NCI-H2107 (cell line): Measurements from ENCODE around the gene CAMK2G.
"Not testable (repeated sequence)": the region's sequence is repeated elsewhere in the genome, so short reads cannot be mapped to it uniquely, and the experiment has no call there.

Experiments used
- DNase-seq: peaks from one replicate; lab custom pipeline; 2025; lab: John Stamatoyannopoulos, UW

Gene CAMK2G

DNA sequence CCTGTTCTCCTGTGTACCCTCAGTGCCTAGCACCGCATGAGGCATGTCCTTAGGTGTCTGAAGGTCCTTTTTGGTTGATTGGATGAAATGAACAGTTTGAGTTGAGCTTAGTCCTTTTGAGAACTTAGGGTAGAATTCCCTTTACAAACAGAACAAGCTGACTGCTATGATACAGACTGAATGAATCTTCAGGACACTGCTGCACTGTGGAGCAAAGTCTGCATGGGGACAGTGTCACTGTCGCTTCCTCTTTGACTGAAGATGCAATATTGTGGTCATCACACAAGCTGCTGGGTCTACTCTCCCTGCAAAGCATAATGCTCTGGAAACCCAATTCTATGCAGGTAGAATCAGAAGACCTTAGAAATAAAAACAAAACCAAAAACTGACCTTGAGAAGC is 28.0 kb upstream of the CAMK2G start:
- no peak for DNase-seq

DNA sequence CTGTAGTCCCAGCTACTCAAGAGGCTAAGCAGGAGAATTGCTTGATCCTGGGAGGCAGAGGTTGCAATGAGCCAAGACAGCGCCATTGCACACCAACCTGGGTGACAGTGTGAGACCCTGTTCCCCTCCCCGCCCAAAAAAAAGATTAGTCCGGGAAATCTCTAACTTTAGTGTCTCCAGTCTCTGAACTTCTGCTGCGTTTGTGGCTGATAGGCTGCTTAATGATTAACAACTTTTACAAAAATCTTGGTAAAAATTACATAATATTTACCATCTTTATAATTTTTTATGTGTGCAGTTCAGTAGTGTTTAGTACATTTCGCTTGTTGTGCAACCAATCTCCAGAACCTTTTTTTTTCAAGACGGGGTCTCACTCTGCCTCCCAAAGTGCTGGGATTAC is 26.9 kb upstream of the CAMK2G start:
- no peak for DNase-seq

DNA sequence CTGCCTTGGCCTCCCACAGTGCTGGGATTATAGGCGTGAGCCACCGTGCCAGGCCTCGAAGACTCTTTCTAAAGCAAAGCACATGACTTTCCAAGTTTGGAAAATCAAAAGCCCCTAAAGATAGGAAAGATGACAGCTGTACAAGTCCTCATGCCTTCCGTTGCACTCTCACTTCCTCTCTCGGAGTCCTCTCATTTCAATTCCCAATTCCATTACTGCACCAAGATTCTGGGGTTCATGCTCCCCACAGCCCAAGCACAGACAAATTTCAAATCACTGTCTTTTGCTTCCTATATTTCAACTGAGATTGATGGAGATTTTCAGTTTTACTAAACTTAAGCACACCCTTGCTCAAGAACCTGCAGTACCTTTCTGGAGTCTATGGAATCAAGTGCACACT is 25.7 kb upstream of the CAMK2G start:
- DNase-seq, result no peak

GRCh38 chr10:73899423-73899822 is 25.1 kb upstream of the CAMK2G start:
- no peak for DNase-seq

DNA sequence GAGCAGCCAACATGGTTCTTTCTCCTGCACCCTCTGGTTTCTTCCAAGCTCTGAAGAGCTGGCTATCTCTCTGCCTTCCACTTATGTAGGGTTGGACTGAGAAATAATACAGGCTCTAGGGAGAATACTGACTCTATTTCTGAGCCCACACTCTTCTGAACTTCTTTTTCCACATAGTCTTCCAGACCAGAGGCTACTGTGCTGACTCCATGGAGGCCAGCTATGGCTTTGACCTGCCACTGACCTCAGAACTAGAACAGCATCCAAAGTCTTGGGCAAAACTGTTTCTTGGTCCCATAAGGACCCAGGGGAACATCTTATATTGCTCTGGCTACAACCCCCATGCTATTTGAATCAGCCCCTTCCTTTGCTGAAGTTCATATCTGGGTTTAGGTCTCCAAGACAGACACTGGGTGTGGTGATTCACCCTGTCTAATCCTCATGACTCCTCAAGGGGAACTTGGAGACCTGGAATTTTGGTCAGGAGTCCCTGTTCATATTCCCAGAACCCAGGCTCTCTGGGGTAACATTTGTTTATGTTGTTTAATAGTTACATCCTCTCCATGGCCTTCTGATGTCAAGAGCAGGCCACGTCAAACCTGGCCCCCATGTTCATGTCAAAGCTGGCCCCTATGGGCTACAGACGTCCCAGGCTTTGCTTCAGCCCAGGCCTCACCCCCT is 24.5 kb upstream of the CAMK2G start:
- no peak for DNase-seq

DNA sequence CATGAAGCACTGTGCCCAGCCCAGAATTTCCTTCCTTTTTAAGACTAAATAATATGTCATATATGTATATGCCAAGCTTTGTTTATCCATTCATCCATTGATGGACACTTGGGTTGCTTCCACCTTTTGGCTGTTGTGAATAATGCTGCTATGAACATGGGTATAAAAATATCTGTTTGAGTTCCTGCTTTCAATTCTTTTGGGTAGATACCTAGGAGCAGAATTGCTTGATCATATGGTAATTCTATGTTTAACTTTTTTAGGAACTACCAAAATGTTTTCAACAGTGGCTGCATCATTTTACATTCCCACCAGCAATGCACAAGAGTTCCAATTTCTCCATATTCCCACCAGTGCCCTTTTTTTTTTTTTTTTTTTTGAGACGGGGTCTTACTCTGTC is 23.3 kb upstream of the CAMK2G start:
- DNase-seq, result no peak

GRCh38 chr10:73895381-73895780 is 21.0 kb upstream of the CAMK2G start:
- DNase-seq, result not testable (repeated sequence)

DNA sequence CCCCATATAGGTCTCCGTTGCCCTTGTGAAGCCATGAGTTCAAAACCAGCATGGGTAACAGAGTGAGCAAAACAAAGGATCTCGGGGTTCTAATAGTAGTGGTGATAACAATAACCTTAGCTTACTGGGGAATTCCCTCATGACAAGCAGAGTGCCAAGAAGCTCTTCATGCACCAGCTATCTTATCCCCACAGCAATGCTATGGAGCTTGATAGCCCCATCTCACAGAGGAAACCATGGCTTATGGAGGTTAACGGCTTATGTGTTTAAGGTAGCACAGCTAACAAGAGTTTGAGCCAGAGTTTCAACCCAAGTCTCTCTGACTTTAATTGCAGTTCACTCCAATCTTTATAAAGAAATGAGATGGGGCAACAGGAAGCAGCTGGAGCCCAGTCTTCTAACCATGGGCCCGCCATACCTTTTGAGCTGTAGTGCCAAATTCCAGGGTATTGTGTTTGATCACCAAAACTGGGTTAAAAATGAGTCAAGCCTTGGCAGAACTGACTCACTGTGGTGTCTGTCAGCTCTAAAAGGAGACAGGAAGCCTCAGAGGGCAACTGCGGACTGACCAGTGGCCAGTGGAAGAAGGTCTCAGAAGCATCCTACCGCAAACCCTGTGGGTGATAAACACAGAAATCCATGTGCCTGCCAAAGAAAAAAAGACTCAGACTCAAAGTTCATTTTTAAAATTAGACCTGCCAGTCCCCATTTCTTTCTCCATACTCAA is 20.1 kb upstream of the CAMK2G start:
- no peak for DNase-seq

DNA sequence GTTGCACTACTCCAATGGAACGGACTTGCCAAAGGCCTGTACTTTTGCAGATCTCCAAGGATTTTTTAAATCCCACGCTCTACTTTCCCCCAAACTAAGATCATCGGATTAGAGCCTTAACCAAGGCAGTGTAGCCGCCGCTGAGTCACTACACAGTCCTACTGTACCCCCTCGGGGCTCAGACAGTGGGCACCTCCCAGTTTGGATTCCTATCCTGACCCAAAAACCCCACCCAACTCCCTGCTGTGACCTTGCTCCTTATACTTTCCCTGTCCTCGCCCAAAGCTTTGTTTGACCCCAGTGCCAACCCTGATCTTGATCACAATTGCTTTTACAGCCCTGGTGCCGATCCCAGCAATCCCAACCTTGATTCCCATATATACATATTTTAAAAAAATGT is 19.1 kb upstream of the CAMK2G start:
- no peak for DNase-seq

DNA sequence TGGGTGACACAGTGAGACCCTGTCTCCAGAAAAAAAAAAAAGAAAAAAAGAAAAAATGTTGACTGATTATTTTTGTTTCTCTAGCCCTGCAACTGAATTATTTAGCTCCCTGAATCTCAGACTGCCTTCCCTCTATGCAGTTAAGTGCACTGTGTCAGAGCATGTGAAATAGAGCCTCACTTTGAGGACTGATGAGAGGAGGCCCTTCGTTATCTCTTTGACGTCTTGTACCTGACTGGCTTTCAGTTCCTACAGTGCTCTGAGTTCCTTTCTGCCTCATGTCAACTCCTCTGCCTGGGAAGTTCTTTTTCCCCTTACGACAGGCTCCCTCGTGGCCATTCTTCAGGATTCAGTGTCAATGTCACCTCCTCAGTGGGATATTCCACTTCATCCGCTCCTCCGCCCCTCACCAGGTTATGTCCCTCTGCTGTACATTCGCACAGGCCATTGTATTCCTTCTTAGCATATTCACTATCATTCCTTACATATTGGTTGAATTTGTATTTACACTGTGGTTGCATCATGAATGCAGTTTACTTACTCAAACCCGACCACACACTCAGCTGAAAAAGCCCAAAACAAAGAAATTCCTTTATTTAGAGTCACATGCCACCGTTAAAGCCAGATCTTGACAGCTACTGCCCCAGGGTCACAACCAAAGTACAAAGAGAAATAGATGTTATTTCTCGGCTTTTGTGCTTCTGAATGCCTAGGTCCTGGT is 18.1 kb upstream of the CAMK2G start:
- DNase-seq, result no peak

- DNase-seq, result no peak
Observed at GRCh38 chr10:73891540-73891939, 17.2 kb upstream of the CAMK2G start.

- DNase-seq, result not testable (repeated sequence)
Observed at GRCh38 chr10:73890830-73891229, 16.5 kb upstream of the CAMK2G start.

DNA sequence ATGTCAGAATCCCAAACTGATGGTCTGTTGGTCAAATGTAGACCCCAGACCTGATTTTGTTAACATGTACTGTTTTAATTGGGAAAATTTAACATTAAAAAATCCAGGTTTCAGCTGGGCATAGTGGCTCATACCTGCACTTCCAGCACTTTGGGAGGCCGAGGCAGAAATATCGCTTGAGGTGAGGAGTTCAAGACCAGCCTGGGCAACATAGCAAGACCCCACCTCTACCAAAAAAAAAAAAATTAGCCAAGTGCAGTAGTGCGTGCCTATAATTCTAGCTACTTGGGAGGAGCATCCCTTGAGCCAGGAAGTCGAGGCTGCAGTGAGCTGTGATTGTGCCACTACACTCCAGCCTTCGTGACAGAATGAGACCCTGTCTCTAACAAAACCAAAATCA is 15.9 kb upstream of the CAMK2G start:
- DNase-seq, result no peak

GRCh38 chr10:73889416-73889815 is 15.1 kb upstream of the CAMK2G start:
- not testable (repeated sequence) for DNase-seq

DNA sequence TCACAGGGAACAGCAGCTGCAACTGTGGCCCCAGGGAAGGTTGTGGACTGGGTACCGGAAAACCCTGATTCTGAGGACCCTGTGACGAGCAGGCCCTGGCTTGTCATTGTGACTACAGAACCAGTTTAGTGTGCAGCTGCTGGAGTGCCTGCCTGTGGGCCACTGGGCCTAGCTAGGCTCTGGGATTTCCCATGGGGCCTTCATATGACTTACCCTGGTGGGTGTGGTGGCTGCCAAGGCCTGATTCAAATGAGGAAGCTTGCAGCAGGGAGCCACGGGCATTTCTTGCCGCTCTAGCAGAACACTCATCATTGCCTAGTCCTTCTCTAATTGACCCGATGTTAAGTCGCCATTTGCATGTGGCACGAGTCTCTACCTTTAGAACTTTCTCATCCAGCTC is 14.7 kb upstream of the CAMK2G start:
- no peak for DNase-seq

DNA sequence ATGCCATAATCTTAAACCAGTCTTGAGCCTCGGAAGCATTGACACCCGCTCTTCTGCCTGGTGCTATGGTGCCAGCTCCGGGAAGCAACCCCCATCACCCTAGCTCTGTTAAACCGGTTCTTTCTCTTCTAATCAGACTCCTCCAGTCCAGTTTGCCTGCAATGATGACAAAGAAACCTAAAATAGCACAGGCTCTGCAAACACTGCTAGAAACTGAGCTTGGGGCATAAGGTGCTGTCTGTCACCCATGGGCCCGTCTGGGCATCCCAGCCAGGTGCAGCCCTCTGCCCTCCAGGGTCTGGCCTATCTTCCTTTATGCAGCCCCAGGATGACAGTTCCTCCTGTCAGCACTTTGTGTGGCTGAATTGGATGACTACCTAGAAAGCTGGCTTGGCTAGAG is 14.2 kb upstream of the CAMK2G start:
- DNase-seq, result no peak

DNA sequence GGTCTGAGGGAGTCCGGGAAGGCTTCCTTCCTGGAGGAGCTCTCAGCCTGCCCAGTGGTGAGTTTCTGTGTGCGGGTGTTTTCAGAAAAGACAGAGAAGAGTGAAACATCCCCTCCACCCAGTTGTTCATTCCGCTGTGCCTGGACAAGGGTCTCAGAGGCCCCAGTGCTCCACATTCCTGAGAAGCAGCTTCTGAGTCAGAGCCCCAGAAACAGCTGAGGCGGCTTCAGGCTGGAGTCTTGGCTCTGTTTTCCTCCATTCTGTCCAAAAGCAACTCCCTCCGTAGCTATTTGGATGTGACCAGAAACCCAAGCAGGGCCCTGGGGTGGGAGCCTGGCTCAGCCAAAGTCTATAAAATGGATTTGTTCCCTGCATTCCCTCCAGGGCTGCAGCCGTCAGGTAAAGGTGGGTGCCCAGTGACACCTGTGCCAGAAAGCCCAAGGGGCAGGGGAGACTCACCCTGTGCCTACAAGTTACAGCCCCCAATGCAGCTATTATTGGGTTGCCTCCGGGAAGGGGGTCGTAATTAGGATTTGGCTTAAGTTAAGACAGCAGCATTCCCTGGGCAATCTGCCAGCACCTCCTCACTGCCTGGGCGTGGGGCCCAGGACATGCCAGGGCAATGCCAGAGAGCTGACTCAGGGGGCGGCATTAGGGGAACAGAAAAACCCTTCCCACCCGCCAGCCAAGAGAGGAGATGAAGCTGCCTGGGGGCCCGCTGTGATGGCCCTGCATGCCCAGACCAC is 13.1 kb upstream of the CAMK2G start:
- no peak for DNase-seq

- DNase-seq, result no peak
Observed at GRCh38 chr10:73886661-73887293, 12.4 kb upstream of the CAMK2G start.

DNA sequence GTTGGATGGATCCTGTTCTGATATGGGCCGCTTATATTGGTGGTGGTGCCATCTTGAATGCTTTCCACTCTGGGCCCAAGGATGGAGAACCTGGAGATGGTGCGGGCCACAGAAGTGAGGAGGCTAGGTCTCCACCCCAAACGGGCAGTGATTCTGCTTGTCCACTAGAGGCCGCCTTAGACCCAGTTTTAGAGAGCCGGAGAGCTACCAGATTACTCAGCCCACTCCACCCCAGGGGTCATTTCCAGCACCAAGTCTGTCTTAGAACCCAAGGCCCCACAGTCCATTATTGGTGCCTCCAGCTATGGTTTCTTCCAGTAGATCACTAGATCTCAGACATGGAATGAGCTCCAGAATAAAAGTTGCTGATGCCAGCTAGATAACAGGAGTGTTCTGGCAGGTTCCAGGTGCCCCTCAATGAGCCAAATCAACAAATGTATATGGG is 11.8 kb upstream of the CAMK2G start:
- no peak for DNase-seq

- no peak for DNase-seq
Observed at GRCh38 chr10:73884017-73884416, 9.7 kb upstream of the CAMK2G start.

DNA sequence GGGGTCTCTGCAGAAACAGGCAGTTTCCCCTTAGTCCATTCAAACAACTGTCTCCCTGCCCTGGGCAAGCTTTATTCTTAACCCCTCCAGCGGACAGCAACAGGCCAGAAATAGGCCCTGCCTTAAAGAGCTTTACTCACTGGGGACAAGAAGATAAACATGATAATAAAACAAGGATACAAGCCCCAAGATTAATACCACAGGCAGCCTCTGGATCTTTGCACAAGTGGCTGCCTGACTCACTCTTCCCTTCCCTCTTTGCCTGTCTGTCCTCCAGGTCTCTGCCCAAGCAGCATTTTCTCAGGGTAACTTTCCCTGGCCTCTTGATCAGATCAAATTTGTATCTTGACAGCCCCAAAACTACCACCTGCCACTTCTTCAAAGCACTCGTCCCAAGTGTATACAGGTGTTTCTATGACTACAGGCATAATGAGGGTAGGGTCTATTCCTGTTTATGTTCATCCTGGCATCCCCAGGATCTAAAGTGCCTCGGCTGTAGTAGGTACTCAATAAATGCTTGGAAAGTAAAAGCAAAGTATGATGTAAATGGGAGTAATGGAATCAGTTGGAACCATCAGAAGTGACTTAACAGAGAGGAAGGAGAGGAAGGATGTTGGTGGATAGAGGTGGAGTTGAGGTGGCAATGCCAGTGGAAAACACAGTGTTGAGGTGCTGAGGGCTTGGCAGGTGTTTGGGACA is 7.0 kb upstream of the CAMK2G start:
- no peak for DNase-seq
